ENCODE data around the gene ZNF736.
A peak's percentile ranks its signal among the peaks of the same experiment; 100 is the strongest.
"Not testable (repeated sequence)": the region's sequence is repeated elsewhere in the genome, so short reads cannot be mapped to it uniquely, and the experiment has no call there.

Gene ZNF736

GRCh38 chr7:64312826-64313225, 935 bp upstream of the ZNF736 start:
- Histone ChIP-seq H3K9me3 (ENCODE audit: low read length) (0 out of 2 replicates have a peak, but pooled peaks cover 3% of the 10 kb centered on the region), H3K36me3 (ENCODE audit: insufficient read depth, low read length) (peaks cover 34% of the 10 kb centered on the region), H3K9me2 (ENCODE audit: low read depth, low read length) (no peaks in the 10 kb centered on the region), H3K4me2 (ENCODE audit: low read length) (no peak overlapping the region), H3K9ac (ENCODE audit: low read length) (no peak overlapping the region; the same call in 1 of the 2 replicates), H3K4me1 (ENCODE audit: insufficient read depth, low read length, severe bottlenecking) (peaks cover 35% of the 10 kb centered on the region), H3K27me3 (ENCODE audit: insufficient read depth, low read length) (no peaks in the 10 kb centered on the region), H4K20me1 (ENCODE audit: insufficient read depth, low read length) (no peaks in the 10 kb centered on the region), H3K27ac (ENCODE audit: low read depth, low read length, poor library complexity, severe bottlenecking) (peak overlapping the region; percentile 16), H3F3A (ENCODE audit: insufficient read depth, low read length) (no peaks in the 10 kb centered on the region), H3K79me2 (ENCODE audit: insufficient read depth, low read length) (peaks cover 39% of the 10 kb centered on the region), H3K4me3 (ENCODE audit: low read depth, low read length, poor library complexity, severe bottlenecking) (no peak overlapping the region), H2AFZ (ENCODE audit: low read length) (no peak overlapping the region)
- TF ChIP-seq CTCF (IDR thresholded peaks at IDR 0.05; ENCODE audit: low read length): no peak
- no peak for TF ChIP-seq EZH2 (IDR thresholded peaks at IDR 0.05; ENCODE audit: borderline replicate concordance, low read length)

- Histone ChIP-seq H3K9ac (ENCODE audit: low read length) (peak overlapping the region; percentile 93), H3K27ac (ENCODE audit: low read depth, low read length, poor library complexity, severe bottlenecking) (peak overlapping the region; percentile 70), H3K27me3 (ENCODE audit: insufficient read depth, low read length) (no peaks in the 10 kb centered on the region), H4K20me1 (ENCODE audit: insufficient read depth, low read length) (no peaks in the 10 kb centered on the region), H3K9me3 (ENCODE audit: low read length) (peaks cover 7% of the 10 kb centered on the region), H3K4me1 (ENCODE audit: insufficient read depth, low read length, severe bottlenecking) (peaks cover 23% of the 10 kb centered on the region), H3K9me2 (ENCODE audit: low read depth, low read length) (no peaks in the 10 kb centered on the region), H3K36me3 (ENCODE audit: insufficient read depth, low read length) (peaks cover 43% of the 10 kb centered on the region), H3K4me2 (ENCODE audit: low read length) (peak overlapping the region; percentile 82), H2AFZ (ENCODE audit: low read length) (no peak overlapping the region), H3F3A (ENCODE audit: insufficient read depth, low read length) (no peaks in the 10 kb centered on the region), H3K79me2 (ENCODE audit: insufficient read depth, low read length) (peaks cover 51% of the 10 kb centered on the region), H3K4me3 (ENCODE audit: low read depth, low read length, poor library complexity, severe bottlenecking) (peak overlapping the region; percentile 93)
- TF ChIP-seq CTCF (IDR thresholded peaks at IDR 0.05; ENCODE audit: low read length) (no peak), EZH2 (IDR thresholded peaks at IDR 0.05; ENCODE audit: borderline replicate concordance, low read length) (no peak)
Measured at GRCh38 chr7:64314566-64314965, 805 bp downstream of the ZNF736 start.

- H3K79me2 ChIP-seq (ENCODE audit: insufficient read depth, low read length): peaks cover 68% of the 10 kb centered on the region
- H3K4me3 ChIP-seq (ENCODE audit: low read depth, low read length, poor library complexity, severe bottlenecking): peak overlapping the region; percentile 93
- H2AFZ ChIP-seq (ENCODE audit: low read length); H3K9ac ChIP-seq (ENCODE audit: low read length); H4K20me1 ChIP-seq (ENCODE audit: insufficient read depth, low read length); H3K27me3 ChIP-seq (ENCODE audit: insufficient read depth, low read length); H3F3A ChIP-seq (ENCODE audit: insufficient read depth, low read length); H3K27ac ChIP-seq (ENCODE audit: low read depth, low read length, poor library complexity, severe bottlenecking); H3K9me3 ChIP-seq (ENCODE audit: low read length); H3K9me2 ChIP-seq (ENCODE audit: low read depth, low read length): not testable (repeated sequence)
- H3K36me3 ChIP-seq (ENCODE audit: insufficient read depth, low read length): peaks cover 49% of the 10 kb centered on the region
- H3K4me1 ChIP-seq (ENCODE audit: insufficient read depth, low read length, severe bottlenecking): peaks cover 32% of the 10 kb centered on the region
- H3K4me2 ChIP-seq (ENCODE audit: low read length): peak overlapping the region; percentile 82; the same call in 1 of the 2 replicates
Measured at GRCh38 chr7:64316031-64316742, 2.4 kb downstream of the ZNF736 start.
